Fibroblast of the conjunctiva (primary cell): ENCODE results near the gene DSCAML1.

ENCODE experiments used
- DNase-seq: peaks from one replicate; pipeline ENCODE4 v3.0.0-alpha.2; 2010; ENCODE audit warnings: low read depth

DSCAML1 gene

GRCh38 chr11:117427356-117427874, 369.6 kb downstream of the DSCAML1 start:
- DNase-seq = no peak

GRCh38 chr11:117426941-117427340, 370.1 kb downstream of the DSCAML1 start:
- no peak for DNase-seq

- peak; percentile 26 for DNase-seq
Observed at GRCh38 chr11:117426297-117426685, 370.7 kb downstream of the DSCAML1 start.

GRCh38 chr11:117425679-117426296, 371.2 kb downstream of the DSCAML1 start:
- no peak for DNase-seq

- DNase-seq = peak; percentile 4
Observed at GRCh38 chr11:117424781-117425180, 372.2 kb downstream of the DSCAML1 start.

- DNase-seq = no peak
Observed at GRCh38 chr11:117423046-117423575, 373.9 kb downstream of the DSCAML1 start.

GRCh38 chr11:117421476-117421875, 375.5 kb downstream of the DSCAML1 start:
- DNase-seq = no peak

GRCh38 chr11:117421041-117421440, 376.0 kb downstream of the DSCAML1 start:
- DNase-seq = no peak

- DNase-seq = no peak
Observed at GRCh38 chr11:117420598-117420997, 376.4 kb downstream of the DSCAML1 start.

GRCh38 chr11:117420143-117420485, 376.9 kb downstream of the DSCAML1 start:
- DNase-seq = no peak

- DNase-seq = no peak
Observed at GRCh38 chr11:117419482-117420142, 377.4 kb downstream of the DSCAML1 start.

- DNase-seq = no peak
Observed at GRCh38 chr11:117418737-117419481, 378.1 kb downstream of the DSCAML1 start.

GRCh38 chr11:117417856-117418255, 379.2 kb downstream of the DSCAML1 start:
- no peak for DNase-seq

GRCh38 chr11:117417342-117417741, 379.7 kb downstream of the DSCAML1 start:
- DNase-seq = no peak

- no peak for DNase-seq
Observed at GRCh38 chr11:117415358-117415896, 381.6 kb downstream of the DSCAML1 start.

GRCh38 chr11:117414724-117415123, 382.3 kb downstream of the DSCAML1 start:
- no peak for DNase-seq

GRCh38 chr11:117413616-117414015, 383.4 kb downstream of the DSCAML1 start:
- no peak for DNase-seq

- DNase-seq = no peak
Observed at GRCh38 chr11:117412653-117413275, 384.3 kb downstream of the DSCAML1 start.

GRCh38 chr11:117412176-117412575, 384.8 kb downstream of the DSCAML1 start:
- no peak for DNase-seq

- no peak for DNase-seq
Observed at GRCh38 chr11:117411736-117412135, 385.3 kb downstream of the DSCAML1 start.

- DNase-seq = no peak
Observed at GRCh38 chr11:117410861-117411710, 385.9 kb downstream of the DSCAML1 start.
